ENCODE measurements around the gene DLGAP3. TPM values are rescaled to one million over a fixed set of nuclear protein-coding genes. Genes with fewer than 3 reads are reported as not detected.
"Not testable (repeated sequence)": the region's sequence is repeated elsewhere in the genome, so short reads cannot be mapped to it uniquely, and the experiment has no call there.

DLGAP3 gene
- total RNA-seq, 1 donor from 2014 or later = not detected

DNA sequence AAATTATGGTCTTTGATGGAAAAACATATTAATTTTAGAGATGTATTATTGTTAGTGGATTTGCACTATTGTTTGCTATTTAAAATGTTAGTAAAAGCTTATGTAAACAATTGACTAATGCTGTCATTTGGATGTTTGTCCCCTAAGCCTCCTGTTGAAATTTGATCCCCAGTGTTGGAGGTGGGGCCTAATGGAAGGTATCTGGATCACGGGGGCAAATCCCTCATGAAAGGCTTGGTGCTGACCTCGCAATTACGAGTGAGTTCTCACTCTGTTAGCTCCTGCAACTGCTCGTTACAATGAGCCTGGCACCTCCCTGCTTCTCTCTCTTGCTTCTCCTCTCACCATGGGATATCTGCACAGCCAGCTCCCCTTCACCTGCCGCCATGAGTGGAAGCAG lies 41.4 kb upstream of the DLGAP3 start:
- Histone ChIP-seq H3K9me3 (no peaks in the 10 kb centered on the region), H3K4me3 (no peak overlapping the region), H3K4me1 (no peaks in the 10 kb centered on the region), H3K36me3 (no peaks in the 10 kb centered on the region), H3K27ac (no peak overlapping the region), H3K27me3 (no peaks in the 10 kb centered on the region)
- DNase-seq (ENCODE audit: extremely low spot score in 2 of 2) = no peak
- intact Hi-C loops (cut with DNase I) = no loop called here
- TF ChIP-seq POLR2AphosphoS5 (IDR thresholded peaks at IDR 0.05; ENCODE audit: insufficient read depth in 1 of 2, low read depth in 1 of 2) = no peak
- TF ChIP-seq POLR2A (IDR thresholded peaks at IDR 0.05) = no peak
- no peak for TF ChIP-seq CTCF (IDR thresholded peaks at IDR 0.05)

DNA sequence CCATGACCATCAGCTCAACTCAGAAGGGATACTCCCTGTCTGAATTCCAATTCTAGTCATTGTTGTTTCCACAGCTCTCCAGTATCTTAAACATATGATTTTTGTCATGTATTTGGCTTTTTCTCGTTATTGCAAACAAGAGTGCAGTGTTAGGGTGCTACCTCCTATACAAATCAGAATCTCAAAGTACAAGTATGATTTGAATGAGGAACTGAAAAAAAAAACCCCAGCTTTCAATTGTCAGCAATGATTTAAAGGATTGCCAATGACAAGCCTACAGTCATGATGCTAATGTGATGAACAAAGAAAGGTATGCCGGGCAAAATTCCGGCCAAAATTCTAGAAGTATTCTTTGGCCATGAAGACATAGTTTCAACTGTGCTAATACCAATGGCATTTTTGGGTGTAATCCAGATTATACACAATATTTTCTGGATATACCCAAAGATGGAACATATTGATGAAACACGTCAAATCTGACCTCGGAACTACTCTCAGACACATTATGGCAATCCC lies 40.8 kb upstream of the DLGAP3 start:
- intact Hi-C loops (cut with DNase I) = no loop called here

GRCh38 chr1:34968297-34968696 lies 38.8 kb upstream of the DLGAP3 start:
- intact Hi-C loops (cut with DNase I); H3K4me3 ChIP-seq; H3K36me3 ChIP-seq; H3K27ac ChIP-seq; H3K27me3 ChIP-seq; H3K9me3 ChIP-seq; DNase-seq (ENCODE audit: extremely low spot score in 2 of 2); H3K4me1 ChIP-seq: not testable (repeated sequence)

More for the DNA sequence above, 40.8 kb upstream of the DLGAP3 start:
- no peaks in the 10 kb centered on the region for H3K4me1 ChIP-seq
- H3K27ac ChIP-seq = no peak overlapping the region
- H3K36me3 ChIP-seq = no peaks in the 10 kb centered on the region
- no peak for TF ChIP-seq POLR2A (IDR thresholded peaks at IDR 0.05)
- no peak for TF ChIP-seq CTCF (IDR thresholded peaks at IDR 0.05)
- TF ChIP-seq POLR2AphosphoS5 (IDR thresholded peaks at IDR 0.05; ENCODE audit: insufficient read depth in 1 of 2, low read depth in 1 of 2) = no peak
- no peaks in the 10 kb centered on the region for H3K27me3 ChIP-seq
- H3K9me3 ChIP-seq = no peaks in the 10 kb centered on the region
- no peak overlapping the region for H3K4me3 ChIP-seq
- DNase-seq (ENCODE audit: extremely low spot score in 2 of 2) = no peak

DNA sequence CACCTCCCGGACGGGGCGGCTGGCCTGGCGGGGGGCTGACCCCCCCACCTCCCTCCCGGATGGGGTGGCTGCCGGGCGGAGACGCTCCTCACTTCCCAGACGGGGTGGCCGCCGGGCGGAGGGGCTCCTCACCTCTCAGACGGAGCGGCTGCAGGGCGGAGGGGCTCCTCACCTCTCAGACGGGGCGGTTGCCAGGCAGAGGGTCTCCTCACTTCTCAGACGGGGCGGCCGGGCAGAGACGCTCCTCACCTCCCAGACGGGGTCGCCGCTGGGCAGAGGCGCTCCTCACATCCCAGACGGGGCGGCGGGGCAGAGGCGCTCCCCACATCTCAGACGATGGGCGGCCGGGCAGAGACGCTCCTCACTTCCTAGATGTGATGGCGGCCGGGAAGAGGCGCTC lies 38.2 kb upstream of the DLGAP3 start:
- DNase-seq (ENCODE audit: extremely low spot score in 2 of 2); H3K4me3 ChIP-seq; intact Hi-C loops (cut with DNase I); H3K9me3 ChIP-seq; H3K27me3 ChIP-seq; H3K27ac ChIP-seq; H3K36me3 ChIP-seq; H3K4me1 ChIP-seq: not testable (repeated sequence)

DNA sequence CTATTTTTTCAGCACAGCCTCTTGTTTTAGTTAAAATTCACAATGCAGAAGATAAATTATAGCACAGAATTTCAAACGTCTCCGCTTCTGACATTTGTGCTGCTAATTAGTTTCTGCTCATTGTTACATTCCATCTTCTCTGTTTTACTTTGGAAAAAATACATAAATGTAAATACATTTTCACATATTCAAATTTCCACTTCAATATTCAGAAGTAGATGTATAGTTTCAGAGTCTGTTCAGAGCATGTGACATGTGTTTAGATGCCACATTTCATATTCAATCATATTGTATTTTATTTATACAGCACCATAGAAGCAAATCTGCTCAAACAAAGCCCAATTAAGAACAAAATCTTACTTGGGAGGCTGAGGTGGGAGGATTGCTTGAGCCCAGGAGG lies 36.1 kb upstream of the DLGAP3 start:
- Histone ChIP-seq H3K27ac (no peak overlapping the region), H3K27me3 (no peaks in the 10 kb centered on the region), H3K4me1 (no peaks in the 10 kb centered on the region), H3K36me3 (no peaks in the 10 kb centered on the region), H3K4me3 (no peak overlapping the region), H3K9me3 (no peaks in the 10 kb centered on the region)
- TF ChIP-seq POLR2A (IDR thresholded peaks at IDR 0.05) = no peak
- no peak for TF ChIP-seq CTCF (IDR thresholded peaks at IDR 0.05)
- no peak for TF ChIP-seq POLR2AphosphoS5 (IDR thresholded peaks at IDR 0.05; ENCODE audit: insufficient read depth in 1 of 2, low read depth in 1 of 2)
- intact Hi-C loops (cut with DNase I) = no loop called here
- DNase-seq (ENCODE audit: extremely low spot score in 2 of 2) = no peak

DNA sequence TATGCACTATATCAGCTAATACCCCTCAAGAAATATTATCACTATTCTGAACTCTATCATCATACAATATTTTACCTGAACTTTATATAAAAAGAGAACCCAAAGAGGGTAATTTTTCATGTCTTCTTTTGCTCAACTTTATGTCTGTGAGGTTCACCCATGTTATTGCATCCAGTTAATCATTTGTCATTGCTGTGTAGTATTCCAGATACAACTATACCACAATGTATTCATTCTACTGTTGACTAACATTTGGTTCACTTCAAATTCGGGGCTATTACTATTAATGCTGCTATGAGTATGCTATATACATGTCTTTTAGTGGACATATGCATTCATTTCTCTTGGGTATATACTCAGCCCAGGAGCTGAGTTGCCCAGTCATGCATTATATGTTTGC lies 21.0 kb upstream of the DLGAP3 start:
- no peaks in the 10 kb centered on the region for H3K27me3 ChIP-seq
- intact Hi-C loops (cut with DNase I) = no loop called here
- TF ChIP-seq POLR2AphosphoS5 (IDR thresholded peaks at IDR 0.05; ENCODE audit: insufficient read depth in 1 of 2, low read depth in 1 of 2) = no peak
- no peak for TF ChIP-seq POLR2A (IDR thresholded peaks at IDR 0.05)
- no peak for TF ChIP-seq CTCF (IDR thresholded peaks at IDR 0.05)

GRCh38 chr1:34948739-34949138 lies 19.3 kb upstream of the DLGAP3 start:
- H3K4me1 ChIP-seq; DNase-seq (ENCODE audit: extremely low spot score in 2 of 2); intact Hi-C loops (cut with DNase I); H3K27ac ChIP-seq; H3K4me3 ChIP-seq; H3K9me3 ChIP-seq; H3K36me3 ChIP-seq; H3K27me3 ChIP-seq: not testable (repeated sequence)

More for the DNA sequence above, 21.0 kb upstream of the DLGAP3 start:
- Histone ChIP-seq H3K27ac (no peak overlapping the region), H3K36me3 (no peaks in the 10 kb centered on the region), H3K4me3 (no peak overlapping the region), H3K4me1 (no peaks in the 10 kb centered on the region), H3K9me3 (no peaks in the 10 kb centered on the region)
- no peak for DNase-seq (ENCODE audit: extremely low spot score in 2 of 2)

DNA sequence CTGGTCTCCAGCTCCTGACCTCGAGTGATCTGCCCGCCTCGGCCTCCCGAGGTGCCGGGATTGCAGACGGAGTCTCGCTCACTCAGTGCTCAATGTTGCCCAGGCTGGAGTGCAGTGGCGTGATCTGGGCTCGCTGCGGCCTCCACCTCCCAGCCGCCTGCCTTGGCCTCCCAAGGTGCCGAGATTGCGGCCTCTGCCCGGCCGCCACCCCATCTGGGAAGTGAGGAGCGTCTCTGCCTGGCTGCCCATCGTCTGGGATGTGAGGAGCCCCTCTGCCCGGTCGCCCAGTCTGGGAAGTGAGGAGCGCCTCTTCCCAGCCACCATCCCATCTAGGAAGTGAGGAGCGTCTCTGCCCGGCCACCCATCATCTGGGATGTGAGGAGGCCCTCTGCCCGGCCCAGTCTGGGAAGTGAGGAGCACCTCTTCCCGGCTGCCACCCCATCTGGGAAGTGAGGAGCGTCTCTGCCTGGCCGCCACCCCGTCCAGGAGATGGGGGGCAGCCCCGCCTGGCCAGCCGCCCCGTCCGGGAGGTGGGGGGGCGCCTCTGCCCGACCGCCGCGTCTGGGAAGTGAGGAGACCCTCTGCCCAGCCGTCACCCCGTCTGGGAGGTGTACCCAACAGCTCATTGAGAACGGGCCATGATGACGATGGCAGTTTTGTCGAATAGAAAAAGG lies 18.3 kb upstream of the DLGAP3 start:
- H3K27me3 ChIP-seq; H3K27ac ChIP-seq; H3K4me3 ChIP-seq; H3K4me1 ChIP-seq; intact Hi-C loops (cut with DNase I); H3K36me3 ChIP-seq; H3K9me3 ChIP-seq; DNase-seq (ENCODE audit: extremely low spot score in 2 of 2): not testable (repeated sequence)
